Measurements from ENCODE around the gene MAPK8IP1.

MAPK8IP1 gene

DNA sequence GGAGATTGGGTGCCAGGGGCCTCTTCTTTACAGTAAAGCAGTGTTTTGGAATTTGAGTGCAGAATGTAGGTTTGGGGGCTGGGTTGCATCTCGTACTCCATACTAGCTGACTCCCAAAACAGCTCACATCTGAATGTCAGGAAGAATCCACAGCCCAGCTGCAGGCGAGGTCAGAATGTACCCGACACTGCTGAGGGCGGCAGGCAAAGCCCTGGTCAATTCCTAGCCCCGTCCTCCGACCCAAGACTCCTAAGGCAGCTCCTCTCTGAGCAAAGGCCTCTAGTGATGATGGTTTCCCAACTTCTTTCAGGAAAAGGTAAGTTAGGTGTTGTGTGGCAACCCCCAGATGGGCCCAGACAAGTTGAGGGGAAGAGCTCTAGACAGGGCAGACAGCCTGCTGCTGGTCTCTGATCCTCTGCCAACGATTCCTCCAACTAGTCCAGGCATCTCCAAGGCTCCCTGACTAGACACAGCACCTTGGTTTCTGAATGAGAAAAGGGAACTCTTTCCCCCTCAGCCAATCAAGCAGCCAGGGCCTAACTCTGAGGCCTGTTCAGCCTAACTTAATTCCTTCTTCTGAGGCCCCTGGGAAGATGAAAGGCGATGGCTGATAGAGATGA is 45.6 kb downstream of the MAPK8IP1 start:
- POLR2A ChIA-PET, result no interaction called here
- no peak overlapping the region for H3K4me3 ChIP-seq (ENCODE audit: low read depth, low read length)
- no peak for DNase-seq (ENCODE audit: low read depth, low spot score)
- CTCF ChIA-PET, result interaction anchor here (1.8 to 6.1 kb wide), 3 partner anchors 34 to 75 kb away, joined by 6 to 28 read pairs (median 7); no protein-coding TSS in a partner anchor
- TF ChIP-seq CTCF (IDR thresholded peaks at IDR 0.05; ENCODE audit: insufficient read depth, low read length, missing control alignments), result no peak

GRCh38 chr11:45931739-45932138 is 46.3 kb downstream of the MAPK8IP1 start:
- TF ChIP-seq CTCF (IDR thresholded peaks at IDR 0.05; ENCODE audit: insufficient read depth, low read length, missing control alignments), result no peak
- no peak for DNase-seq (ENCODE audit: low read depth, low spot score)
- ChIA-PET CTCF (interaction anchor here (2.0 to 6.1 kb wide), 2 partner anchors 33 to 75 kb away, joined by 7 to 28 read pairs; no protein-coding TSS in a partner anchor), POLR2A (no interaction called here)
- H3K4me3 ChIP-seq (ENCODE audit: low read depth, low read length), result no peak overlapping the region

DNA sequence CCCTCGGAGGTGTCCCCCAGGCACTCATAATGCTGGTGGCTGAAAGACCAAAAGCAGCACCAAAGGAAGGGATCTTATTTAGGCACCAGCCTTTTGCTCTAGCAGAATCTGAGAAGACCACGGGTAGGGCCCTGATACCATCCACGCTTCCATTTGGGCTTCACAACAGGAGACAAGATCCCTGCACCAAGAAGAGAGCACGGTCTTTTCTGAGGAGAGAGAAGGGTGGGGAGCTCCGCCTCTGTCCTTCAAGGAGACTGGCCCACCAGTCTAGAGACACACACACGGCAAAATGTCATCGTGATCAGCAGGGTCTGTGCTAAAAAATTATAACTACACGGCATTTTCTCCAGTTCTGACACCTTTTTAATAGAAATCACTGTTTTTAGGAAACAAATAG is 46.8 kb downstream of the MAPK8IP1 start:
- POLR2A ChIA-PET, result no interaction called here
- DNase-seq (ENCODE audit: low read depth, low spot score), result no peak
- no peak for TF ChIP-seq CTCF (IDR thresholded peaks at IDR 0.05; ENCODE audit: insufficient read depth, low read length, missing control alignments)
- CTCF ChIA-PET, result no interaction called here
- H3K4me3 ChIP-seq (ENCODE audit: low read depth, low read length), result no peak overlapping the region

- DNase-seq (ENCODE audit: low read depth, low spot score), result no peak
- no peak for TF ChIP-seq CTCF (IDR thresholded peaks at IDR 0.05; ENCODE audit: insufficient read depth, low read length, missing control alignments)
- H3K4me3 ChIP-seq (ENCODE audit: low read depth, low read length), result no peak overlapping the region
- POLR2A ChIA-PET, result no interaction called here
- CTCF ChIA-PET, result no interaction called here
Observed at GRCh38 chr11:45933131-45933831, 47.8 kb downstream of the MAPK8IP1 start.

- H3K4me3 ChIP-seq (ENCODE audit: low read depth, low read length), result no peak overlapping the region
- TF ChIP-seq CTCF (IDR thresholded peaks at IDR 0.05; ENCODE audit: insufficient read depth, low read length, missing control alignments), result no peak
- DNase-seq (ENCODE audit: low read depth, low spot score), result no peak
- ChIA-PET POLR2A (no interaction called here), CTCF (no interaction called here)
Observed at GRCh38 chr11:45933846-45934579, 48.6 kb downstream of the MAPK8IP1 start.

All from AG04449 (cell line).